OCI-LY3 (cell line): Measurements from ENCODE around the gene HDAC4.

ENCODE experiments used
- EZH2phosphoT487 ChIP-seq: fragments of 200-600 bp; shearing (Covaris generic); IDR thresholded peaks from 2 replicates; pipeline ENCODE4 v1.6.1; 2018; ENCODE audit warnings: antibody characterized with exemption, mixed run types, low read depth
- TF ChIP-seq, protein P1 (sequence below): fragments of 200-600, 300-600 bp; sonication (generic); IDR thresholded peaks from 2 replicates; pipeline ENCODE4 v1.5.1; 2014; ENCODE audit warnings: antibody characterized with exemption, low read length, low read depth

DNA sequence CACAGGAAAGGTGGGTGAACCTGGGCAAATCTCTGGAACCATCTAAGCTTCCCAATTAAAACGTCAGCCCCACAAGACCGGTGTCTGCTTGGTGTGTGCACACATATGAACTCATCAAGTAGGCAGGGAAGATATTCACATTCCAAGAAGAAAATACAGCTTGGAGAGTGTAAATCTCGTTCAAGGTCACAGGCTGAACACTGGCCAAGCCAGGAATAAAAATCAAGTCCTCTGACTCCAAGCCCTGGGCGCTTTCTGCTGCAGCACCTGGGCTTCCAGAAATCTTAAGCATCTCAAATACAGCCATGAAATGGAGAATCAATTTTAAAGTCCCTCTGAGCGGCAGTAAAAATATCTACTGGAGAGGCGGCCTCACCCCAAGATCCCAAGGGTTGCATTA, 402.0 kb downstream of the HDAC4 start:
- TF ChIP-seq, protein P1, sequence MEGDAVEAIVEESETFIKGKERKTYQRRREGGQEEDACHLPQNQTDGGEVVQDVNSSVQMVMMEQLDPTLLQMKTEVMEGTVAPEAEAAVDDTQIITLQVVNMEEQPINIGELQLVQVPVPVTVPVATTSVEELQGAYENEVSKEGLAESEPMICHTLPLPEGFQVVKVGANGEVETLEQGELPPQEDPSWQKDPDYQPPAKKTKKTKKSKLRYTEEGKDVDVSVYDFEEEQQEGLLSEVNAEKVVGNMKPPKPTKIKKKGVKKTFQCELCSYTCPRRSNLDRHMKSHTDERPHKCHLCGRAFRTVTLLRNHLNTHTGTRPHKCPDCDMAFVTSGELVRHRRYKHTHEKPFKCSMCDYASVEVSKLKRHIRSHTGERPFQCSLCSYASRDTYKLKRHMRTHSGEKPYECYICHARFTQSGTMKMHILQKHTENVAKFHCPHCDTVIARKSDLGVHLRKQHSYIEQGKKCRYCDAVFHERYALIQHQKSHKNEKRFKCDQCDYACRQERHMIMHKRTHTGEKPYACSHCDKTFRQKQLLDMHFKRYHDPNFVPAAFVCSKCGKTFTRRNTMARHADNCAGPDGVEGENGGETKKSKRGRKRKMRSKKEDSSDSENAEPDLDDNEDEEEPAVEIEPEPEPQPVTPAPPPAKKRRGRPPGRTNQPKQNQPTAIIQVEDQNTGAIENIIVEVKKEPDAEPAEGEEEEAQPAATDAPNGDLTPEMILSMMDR = no peak
- no peak for TF ChIP-seq EZH2phosphoT487
